HL-60 (cell line): ENCODE results near the gene INTS4.
"Not testable (repeated sequence)": the region's sequence is repeated elsewhere in the genome, so short reads cannot be mapped to it uniquely, and the experiment has no call there.

Experiments used
- CTCF ChIP-seq: IDR thresholded peaks from one replicate; pipeline ENCODE4 v1.5.1; 2011; ENCODE audit warnings: low read length, control low read depth, inconsistent platforms; ENCODE audit not compliant: insufficient read depth
- GABPA ChIP-seq: IDR thresholded peaks from 2 replicates; pipeline ENCODE4 v1.6.1; 2012; ENCODE audit warnings: low read depth
- POLR2AphosphoS5 ChIP-seq: IDR thresholded peaks from 2 replicates; pipeline ENCODE4 v1.6.1; 2012; ENCODE audit warnings: low read depth
- REST ChIP-seq: IDR thresholded peaks from 2 replicates; pipeline ENCODE4 v1.6.1; 2012; ENCODE audit warnings: low read depth; ENCODE audit not compliant: insufficient replicate concordance
- SPI1 ChIP-seq: IDR thresholded peaks from 2 replicates; pipeline ENCODE4 v1.6.1; 2012; ENCODE audit warnings: low read depth, mild to moderate bottlenecking, borderline replicate concordance

DNA sequence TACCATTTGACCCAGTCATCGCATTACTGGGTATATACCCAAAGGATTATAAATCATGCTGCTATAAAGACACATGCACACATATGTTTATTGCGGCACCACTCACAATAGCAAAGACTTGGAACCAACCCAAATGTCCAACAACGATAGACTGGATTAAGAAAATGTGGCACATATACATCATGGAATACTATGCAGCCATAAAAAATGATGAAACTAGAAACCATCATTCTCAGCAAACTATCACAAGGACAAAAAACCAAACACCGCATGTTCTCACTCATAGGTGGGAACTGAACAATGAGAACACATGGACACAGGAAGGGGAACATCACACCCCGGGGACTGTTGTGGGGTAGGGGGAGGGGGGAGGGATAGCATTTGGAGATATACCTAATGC lies 105.4 kb downstream of the INTS4 start:
- TF ChIP-seq CTCF, POLR2AphosphoS5, REST, SPI1, GABPA: not testable (repeated sequence)
